HG02852 (cell line): ENCODE results near the gene MORN3.
"Not testable (repeated sequence)": the region's sequence is repeated elsewhere in the genome, so short reads cannot be mapped to it uniquely, and the experiment has no call there.

Experiments
- ATAC-seq: cut with Tn5 transposase; IDR thresholded peaks from one replicate; pipeline ENCODE4 v1.9.1; 2021; ENCODE audit warnings: mild to moderate bottlenecking, moderate library complexity; ENCODE audit not compliant: unreplicated experiment

The MORN3 gene, protein sequence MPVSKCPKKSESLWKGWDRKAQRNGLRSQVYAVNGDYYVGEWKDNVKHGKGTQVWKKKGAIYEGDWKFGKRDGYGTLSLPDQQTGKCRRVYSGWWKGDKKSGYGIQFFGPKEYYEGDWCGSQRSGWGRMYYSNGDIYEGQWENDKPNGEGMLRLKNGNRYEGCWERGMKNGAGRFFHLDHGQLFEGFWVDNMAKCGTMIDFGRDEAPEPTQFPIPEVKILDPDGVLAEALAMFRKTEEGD

GRCh38 chr12:121669521-121669900 lies at the start of gene MORN3:
TSS of gene MORN3 (minus strand) at chr12:121669654. CDS start at chr12:121669483, 171 bp downstream.
- ATAC-seq, result no peak

DNA sequence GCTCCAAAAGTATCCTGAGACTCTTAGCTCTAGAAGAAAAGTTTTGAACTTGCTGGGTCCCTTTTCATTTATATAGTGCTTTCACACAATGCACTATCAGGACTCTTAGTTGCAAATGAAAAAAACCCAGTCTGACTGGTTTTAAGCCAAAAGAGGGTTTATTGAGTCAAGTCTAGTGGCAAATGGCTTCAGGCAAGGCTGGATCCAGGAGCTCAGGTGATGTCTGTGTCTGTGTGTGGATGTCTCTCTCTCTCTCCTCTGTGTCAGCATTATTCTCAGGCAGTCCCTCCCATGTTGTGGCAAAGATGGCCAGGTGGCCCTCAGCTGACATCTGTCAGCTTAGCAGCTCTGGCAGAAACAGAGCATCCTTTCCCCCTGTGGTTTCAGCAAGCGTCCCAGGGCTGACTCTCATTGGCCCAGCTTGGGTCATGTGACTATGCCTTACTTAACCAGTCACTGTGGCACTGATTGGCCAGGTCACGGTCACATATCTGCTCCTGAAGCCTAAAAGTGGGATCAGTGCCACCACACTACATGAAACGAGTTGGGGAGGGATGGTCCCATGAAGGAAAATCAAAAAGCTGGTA lies 49.3 kb upstream of the MORN3 start:
- no peak for ATAC-seq

GRCh38 chr12:121717041-121717699 lies 47.7 kb upstream of the MORN3 start:
- no peak for ATAC-seq

DNA sequence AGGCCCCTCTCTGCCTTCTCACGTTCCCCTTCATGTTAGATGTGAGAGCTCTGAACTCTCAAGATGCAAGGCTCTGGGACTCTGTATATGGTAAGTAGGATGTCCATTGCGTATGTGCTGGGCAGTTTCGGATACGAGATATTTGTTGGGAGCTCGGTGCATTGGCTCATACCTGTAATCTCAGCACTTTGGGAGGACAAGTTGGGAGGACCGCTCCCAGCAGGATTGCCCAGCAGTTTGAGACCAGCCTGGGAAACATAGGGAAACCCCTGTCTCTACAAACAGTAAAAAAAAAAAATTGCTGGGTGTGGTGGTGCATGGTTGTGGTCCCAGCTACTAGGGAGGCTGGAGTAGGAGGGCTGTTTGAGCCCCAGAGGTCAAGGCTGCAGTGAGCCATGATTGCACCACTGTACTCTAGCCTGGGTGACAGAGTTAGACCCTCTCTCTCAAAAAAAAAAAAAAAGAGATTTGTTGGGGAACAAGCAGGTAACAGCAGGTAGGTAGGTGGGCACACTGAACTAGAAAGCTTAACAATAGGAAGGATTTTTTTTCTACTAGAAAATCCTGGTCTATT lies 46.5 kb upstream of the MORN3 start:
- no peak for ATAC-seq

DNA sequence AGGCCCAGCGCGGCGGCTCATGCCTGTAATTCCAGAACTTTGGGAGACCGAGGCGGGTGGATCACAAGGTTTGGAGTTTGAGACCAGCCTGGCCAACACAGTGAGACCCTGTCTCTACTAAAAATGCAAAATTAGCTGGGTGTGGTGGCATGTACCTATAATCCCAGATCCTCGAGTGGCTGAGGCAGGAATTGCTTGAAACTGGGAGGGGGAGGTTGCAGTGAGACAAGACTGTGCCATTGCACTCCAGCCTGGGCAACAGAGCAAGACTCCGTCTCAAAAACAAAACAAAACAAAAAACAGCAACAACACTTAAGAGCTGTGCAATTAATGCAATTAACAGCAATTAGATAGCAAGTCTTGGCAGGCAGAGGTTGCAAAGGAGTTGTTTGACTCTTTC lies 45.6 kb upstream of the MORN3 start:
- not testable (repeated sequence) for ATAC-seq

DNA sequence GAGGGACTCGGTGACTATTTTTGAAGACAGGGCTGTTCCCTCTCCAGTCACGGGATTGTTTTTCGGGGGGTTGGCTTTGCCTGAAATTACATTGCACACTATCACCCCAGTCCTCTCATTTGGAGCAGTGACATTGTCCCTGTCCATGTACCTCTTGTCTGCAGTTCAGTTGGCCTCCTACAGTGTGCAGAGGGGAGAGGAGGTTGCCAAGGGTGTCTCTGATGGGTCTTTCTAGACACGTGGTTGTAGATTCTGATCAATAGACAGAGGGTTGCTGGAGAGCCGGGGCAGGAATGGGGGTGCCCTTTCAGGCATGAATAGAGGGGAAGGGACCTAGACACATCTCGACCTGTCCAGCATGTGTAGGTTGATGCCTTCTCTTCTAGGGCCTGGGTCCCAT lies 44.3 kb upstream of the MORN3 start:
- no peak for ATAC-seq

- ATAC-seq, result no peak
Measured at GRCh38 chr12:121713257-121713777, 43.9 kb upstream of the MORN3 start.

GRCh38 chr12:121712461-121713256 lies 43.2 kb upstream of the MORN3 start, which contains the start of gene TMEM120B:
TSS of gene TMEM120B (plus strand) at chr12:121712752. CDS start at chr12:121712896, 144 bp downstream.
- ATAC-seq, result peak; percentile 73

GRCh38 chr12:121712190-121712460 lies 42.7 kb upstream of the MORN3 start:
- ATAC-seq, result peak; percentile 19

DNA sequence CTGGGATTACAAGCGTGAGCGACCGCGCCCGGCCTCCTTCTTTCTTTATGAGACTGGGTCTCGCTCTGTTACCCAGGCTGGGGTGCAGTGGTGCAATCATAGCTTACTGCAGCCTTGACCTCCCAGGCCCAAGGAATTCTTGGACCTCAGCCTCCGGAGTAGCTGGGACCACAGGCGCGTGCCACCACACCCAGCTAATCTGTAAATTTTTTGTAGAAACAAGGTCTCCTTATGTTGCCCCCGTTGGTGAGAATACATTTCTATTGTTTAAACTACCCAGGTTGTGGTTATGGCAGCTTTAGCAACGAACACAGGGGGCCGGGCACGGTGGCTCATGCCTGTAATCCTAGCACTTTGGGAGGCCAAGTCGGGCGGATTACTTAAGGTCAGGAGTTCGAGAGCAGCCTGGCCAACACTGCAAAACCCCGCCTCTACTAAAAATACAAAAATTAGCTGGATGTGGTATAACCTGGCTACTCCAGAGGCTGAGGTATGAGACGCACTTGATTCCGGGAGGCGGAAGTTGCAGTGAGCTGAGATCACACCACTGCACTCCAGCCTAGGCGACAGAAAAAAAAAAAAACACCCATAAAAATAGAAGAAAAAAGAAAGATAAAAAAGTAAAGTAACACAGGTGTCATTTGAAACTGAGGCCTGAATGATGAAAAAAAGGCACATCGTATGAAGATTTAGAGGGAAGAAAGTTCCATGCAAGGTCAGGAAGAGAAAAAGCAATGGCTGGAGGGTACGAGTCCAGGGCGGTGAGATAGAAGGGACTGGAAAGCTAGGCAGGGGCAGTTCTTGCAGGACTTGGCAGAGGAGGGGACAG lies 42.1 kb upstream of the MORN3 start:
- ATAC-seq, result no peak

GRCh38 chr12:121709478-121709961 lies 40.1 kb upstream of the MORN3 start:
- no peak for ATAC-seq

GRCh38 chr12:121709064-121709424 lies 39.6 kb upstream of the MORN3 start:
- ATAC-seq, result not testable (repeated sequence)

DNA sequence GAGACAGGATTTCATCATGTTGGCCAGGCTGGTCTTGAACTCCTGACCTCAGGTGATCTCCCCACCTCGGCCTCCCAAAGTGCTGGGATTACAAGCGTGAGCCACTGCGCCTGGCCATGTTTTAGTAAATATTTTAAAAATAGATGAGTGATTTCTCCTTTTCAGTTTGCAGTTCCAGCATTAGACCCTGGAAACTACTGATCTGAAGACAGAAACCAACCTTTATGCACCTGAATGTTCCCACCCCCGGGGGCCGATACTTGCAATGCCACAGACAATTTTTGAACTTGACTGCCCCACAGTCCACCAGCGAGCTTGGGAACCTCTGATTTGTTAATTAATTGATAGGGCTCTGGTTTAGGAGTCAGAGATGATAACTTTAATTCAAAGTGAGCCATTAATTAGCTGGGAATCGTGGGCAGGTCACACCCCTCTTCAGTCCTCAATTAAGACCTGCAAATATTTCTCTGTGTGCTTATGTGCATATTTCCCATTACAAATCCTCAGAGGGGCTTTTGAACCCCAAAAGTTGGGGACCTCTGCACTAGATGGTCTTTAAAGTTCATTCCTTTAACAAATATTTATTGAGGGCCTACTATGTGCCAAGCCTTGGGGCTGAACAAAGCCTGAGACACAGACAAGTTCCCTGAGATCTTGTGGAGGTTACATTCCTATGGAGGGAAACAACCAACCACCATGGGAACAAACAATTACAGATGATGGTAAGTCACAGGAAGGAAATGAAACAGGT lies 39.0 kb upstream of the MORN3 start:
- no peak for ATAC-seq

- no peak for ATAC-seq
Measured at GRCh38 chr12:121705514-121705913, 36.1 kb upstream of the MORN3 start.

- ATAC-seq, result no peak
Measured at GRCh38 chr12:121702944-121703343, 33.5 kb upstream of the MORN3 start.

DNA sequence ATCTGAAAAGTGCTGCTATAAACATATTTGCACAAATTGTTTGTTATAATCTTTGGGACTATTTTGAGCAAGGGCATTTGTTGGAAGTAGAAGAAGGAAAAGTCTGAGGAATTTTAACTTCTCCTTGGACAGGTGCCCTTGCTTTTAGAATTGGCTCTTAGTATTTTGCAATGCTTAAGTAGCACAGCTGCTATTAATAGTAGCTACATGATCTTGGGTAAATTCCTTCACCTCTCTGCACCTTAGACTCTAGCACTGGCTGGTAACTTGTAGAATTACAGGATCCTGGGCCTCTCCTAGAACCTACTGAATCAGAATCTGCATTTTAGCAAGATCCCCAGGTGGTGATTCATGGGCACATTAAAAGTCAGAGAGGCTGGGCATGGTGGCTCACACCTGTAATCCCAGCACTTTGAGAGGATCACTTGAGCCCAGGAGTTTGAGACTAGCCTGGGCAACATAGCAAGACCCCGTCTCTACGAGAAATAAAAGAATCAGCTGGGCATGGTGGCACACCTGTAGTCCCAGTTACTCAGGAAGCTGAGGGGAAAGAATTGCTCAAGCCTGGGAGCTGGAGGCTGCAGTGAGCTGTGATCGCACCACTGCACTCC lies 32.3 kb upstream of the MORN3 start:
- ATAC-seq, result no peak

DNA sequence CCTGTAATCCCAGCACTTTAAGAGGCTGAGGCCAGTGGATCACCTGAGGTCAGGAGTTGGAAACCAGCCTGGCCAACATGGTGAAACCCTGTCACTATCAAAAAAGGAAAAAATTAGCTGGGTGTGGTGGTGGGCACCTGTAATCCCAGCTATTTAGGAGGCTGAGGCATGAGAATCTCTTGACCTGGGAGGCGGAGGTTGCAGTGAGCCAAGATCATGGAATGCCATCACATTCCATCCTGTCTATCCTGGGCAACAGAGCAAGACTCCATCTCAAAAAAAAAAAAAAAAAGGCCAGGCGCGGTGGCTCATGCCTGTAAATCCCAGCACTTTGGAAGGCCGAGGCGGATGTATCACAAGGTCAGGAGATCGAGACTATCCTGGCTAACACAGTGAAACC lies 28.4 kb upstream of the MORN3 start:
- ATAC-seq, result not testable (repeated sequence)

DNA sequence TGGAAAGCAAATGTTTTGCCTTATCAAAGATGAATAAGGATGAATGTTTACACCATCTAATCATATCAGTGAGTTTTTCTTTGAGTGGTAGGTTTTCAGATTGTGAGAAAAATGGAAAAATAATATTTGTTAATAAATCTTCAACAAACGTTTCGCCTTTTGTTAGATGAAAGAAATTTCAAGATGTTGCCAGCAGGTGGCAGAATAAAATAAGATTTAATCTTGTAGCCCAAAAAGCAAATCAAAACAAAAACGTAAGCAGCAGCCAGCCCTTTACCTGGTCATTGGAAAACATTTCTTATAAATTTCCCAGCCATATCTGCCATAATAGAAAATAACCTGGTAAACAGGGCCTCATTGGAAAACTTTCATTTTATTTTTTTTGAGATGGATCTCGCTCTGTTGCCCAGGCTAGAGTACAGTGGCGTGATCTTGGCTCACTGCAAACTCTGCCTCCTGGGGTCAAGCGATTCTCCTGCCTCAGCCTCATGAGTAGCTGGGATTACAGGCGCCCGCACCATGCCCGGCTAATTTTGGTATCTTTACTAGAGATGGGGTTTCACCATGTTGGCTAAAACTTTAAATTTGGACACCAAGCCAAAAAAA lies 27.7 kb upstream of the MORN3 start:
- ATAC-seq, result no peak
